HCT116 (cell line): Measurements from ENCODE around the gene FOXN1. TPM values are rescaled to one million over a fixed set of nuclear protein-coding genes. Genes with fewer than 3 reads are reported as not detected.

Source experiments
- ATAC-seq: fragments of 200-7000 bp; cut with Tn5 transposase; 2 replicates; pipeline ENCODE4 v1.9.1; 2020; ENCODE audit warnings: mild to moderate bottlenecking, moderate library complexity
- BruUV-seq: library from RNA; stranded (reverse); fragments of 400-500 nt; replicated peaks from 2 replicates; lab custom pipeline; 2021; lab: Mats Ljungman, UMichigan
- CTCF ChIA-PET: fragments of 300-600 bp; sonication (Branson Sonifier 250); formaldehyde crosslinking; loops from one replicate; lab custom pipeline; 2021; ENCODE audit warnings: antibody characterized with exemption; lab: Charles Lee
- POLR2A ChIA-PET: fragments of 300-600, 350-600 bp; sonication (Branson Sonifier 250); formaldehyde crosslinking; loops from one replicate; lab custom pipeline; 2021; ENCODE audit warnings: antibody characterized with exemption; lab: Charles Lee
- RAD21 ChIA-PET, 2 experiments: fragments of 300-600 bp; sonication (Branson Sonifier 250); formaldehyde crosslinking; loops; one replicate each; lab custom pipeline; 2023; ENCODE audit warnings: low total read pairs in 2 of 2; ENCODE audit not compliant: uncharacterized antibody in 2 of 2, unreplicated experiment in 2 of 2, low non-redundant PET in 1 of 2; lab: Charles Lee
- DNase-seq: peaks from one replicate; pipeline ENCODE4 v3.0.0-alpha.2; 2010; ENCODE audit warnings: low read depth, low spot score
- H2AFZ ChIP-seq: fragments of 200-600 bp; shearing (Covaris generic), sonication (generic); 2 replicates; pipeline ENCODE4 v1.6.1; 2017; ENCODE audit warnings: low read depth, mixed run types, mixed read lengths, antibody characterized with exemption, low read length; ENCODE audit not compliant: poor library complexity, severe bottlenecking
- H3K27ac ChIP-seq: 2 replicates; pipeline ENCODE4 v1.5.1; 2012; ENCODE audit warnings: low read depth, low read length
- H3K27me3 ChIP-seq: fragments of 200-600 bp; sonication (generic); 2 replicates; pipeline ENCODE4 v1.6.1; 2016; ENCODE audit warnings: mixed run types, low read length, mixed read lengths; ENCODE audit not compliant: insufficient read depth
- H3K36me3 ChIP-seq, 2 experiments: fragments of 200-500 bp in 1 of 2; fragments of 200-600 bp in 1 of 2; sonication (Bioruptor generic) in 1 of 2; sonication (generic) in 1 of 2; 2 replicates each; pipeline versions ENCODE4 v1.5.1 to v1.6.1; 2014 to 2016; ENCODE audit warnings: low read length in 2 of 2, inconsistent platforms in 1 of 2, mixed read lengths in 1 of 2, mixed run types in 1 of 2; ENCODE audit not compliant: insufficient read depth in 2 of 2, control insufficient read depth in 1 of 2
- H3K4me1 ChIP-seq, 2 experiments: fragments of 200-600 bp in 1 of 2; sonication (generic) in 1 of 2; 2 replicates each; pipeline versions ENCODE4 v1.5.1 to v1.6.1; 2012 to 2017; ENCODE audit warnings: low read length in 2 of 2, inconsistent platforms in 1 of 2, mild to moderate bottlenecking in 1 of 2, mixed read lengths in 1 of 2, mixed run types in 1 of 2, moderate library complexity in 1 of 2; ENCODE audit not compliant: insufficient read depth in 2 of 2, control insufficient read depth in 1 of 2
- H3K4me2 ChIP-seq: fragments of 200-600 bp; sonication (generic); 2 replicates; pipeline ENCODE4 v1.6.1; 2017; ENCODE audit warnings: mixed run types, low read length, mixed read lengths
- H3K4me3 ChIP-seq, 2 experiments: fragments of 200-600 bp in 1 of 2; sonication (generic) in 1 of 2; replicated peaks in 1 of 2; 2 replicates each; pipeline ENCODE4 v1.5.1; 2011 to 2016; ENCODE audit warnings: low read length in 2 of 2, control low read depth in 1 of 2, low read depth in 1 of 2, mild to moderate bottlenecking in 1 of 2, mixed read lengths in 1 of 2, mixed run types in 1 of 2
- H3K79me2 ChIP-seq: fragments of 200-600 bp; sonication (generic); 2 replicates; pipeline ENCODE4 v1.6.1; 2017; ENCODE audit warnings: mild to moderate bottlenecking, mixed run types, low read length, moderate library complexity, mixed read lengths; ENCODE audit not compliant: insufficient read depth
- H3K9ac ChIP-seq: fragments of 200-600 bp; sonication (generic); 2 replicates; pipeline ENCODE4 v1.6.1; 2016; ENCODE audit warnings: low read length, mixed read lengths
- H3K9me2 ChIP-seq: fragments of 200-600 bp; sonication (generic), shearing (Covaris generic); 2 replicates; pipeline ENCODE4 v1.6.1; 2017; ENCODE audit warnings: mixed run types, mild to moderate bottlenecking, moderate library complexity; ENCODE audit not compliant: insufficient read depth
- H3K9me3 ChIP-seq, 2 experiments: fragments of 200-500 bp in 1 of 2; fragments of 200-600 bp in 1 of 2; sonication (Bioruptor generic) in 1 of 2; sonication (generic) in 1 of 2; 2 replicates each; pipeline ENCODE4 v1.6.1; 2014 to 2017; ENCODE audit warnings: low read length in 2 of 2, mixed read lengths in 2 of 2, inconsistent platforms in 1 of 2, low read depth in 1 of 2, mild to moderate bottlenecking in 1 of 2, mixed run types in 1 of 2, moderate library complexity in 1 of 2; ENCODE audit not compliant: control insufficient read depth in 1 of 2, insufficient read depth in 1 of 2
- H4K20me1 ChIP-seq: fragments of 200-600 bp; sonication (generic), shearing (Covaris generic); 2 replicates; pipeline ENCODE4 v1.6.1; 2017; ENCODE audit warnings: mixed run types, mild to moderate bottlenecking, moderate library complexity; ENCODE audit not compliant: insufficient read depth
- CBX3 ChIP-seq: IDR thresholded peaks from 2 replicates; pipeline ENCODE4 v1.6.1; 2012; ENCODE audit warnings: low read depth
- CEBPB ChIP-seq: IDR thresholded peaks from 2 replicates; pipeline ENCODE4 v1.6.1; 2012; ENCODE audit warnings: low read depth
- CTCF ChIP-seq, 3 experiments: fragments of 200-600 bp in 1 of 3; sonication (generic) in 1 of 3; IDR thresholded peaks in 2 of 3; conservative IDR thresholded peaks in 1 of 3; 2 replicates each; pipeline ENCODE4 v1.5.1; 2012 to 2017; ENCODE audit warnings: low read depth in 2 of 3, low read length in 2 of 3, antibody characterized with exemption in 1 of 3, borderline replicate concordance in 1 of 3, control low read depth in 1 of 3, mild to moderate bottlenecking in 1 of 3, mixed read lengths in 1 of 3, mixed run types in 1 of 3, moderate library complexity in 1 of 3; ENCODE audit not compliant: insufficient read depth in 1 of 3
- EGR1 ChIP-seq: IDR thresholded peaks from 2 replicates; pipeline ENCODE4 v1.6.1; 2012; ENCODE audit warnings: low read depth
- EZH2 ChIP-seq: fragments of 200-600 bp; sonication (generic); IDR thresholded peaks from 2 replicates; pipeline ENCODE4 v1.6.1; 2017; ENCODE audit warnings: antibody characterized with exemption, mixed run types
- JUND ChIP-seq: IDR thresholded peaks from 2 replicates; pipeline ENCODE4 v1.6.1; 2012
- POLR2A ChIP-seq: IDR thresholded peaks from 2 replicates; pipeline ENCODE4 v1.7.0; 2011; ENCODE audit warnings: borderline replicate concordance; ENCODE audit not compliant: insufficient read depth, insufficient read length; ENCODE audit errors: extremely low read depth
- POLR2AphosphoS5 ChIP-seq: IDR thresholded peaks from 2 replicates; pipeline ENCODE4 v1.6.1; 2011; ENCODE audit warnings: mild to moderate bottlenecking, low read depth, low read length, moderate library complexity
- SIN3A ChIP-seq: IDR thresholded peaks from 2 replicates; pipeline ENCODE4 v1.6.1; 2012; ENCODE audit warnings: low read depth
- SP1 ChIP-seq: IDR thresholded peaks from 2 replicates; pipeline ENCODE4 v1.6.1; 2012; ENCODE audit warnings: low read depth
- SRF ChIP-seq: IDR thresholded peaks from 2 replicates; pipeline ENCODE4 v1.6.1; 2012; ENCODE audit warnings: low read depth
- TCF7L2 ChIP-seq: IDR thresholded peaks from 2 replicates; pipeline ENCODE4 v1.7.0; 2011; ENCODE audit warnings: borderline replicate concordance, inconsistent platforms; ENCODE audit not compliant: insufficient read depth, insufficient read length; ENCODE audit errors: extremely low read depth
- YY1 ChIP-seq: IDR thresholded peaks from 2 replicates; pipeline ENCODE4 v1.6.1; 2011; ENCODE audit warnings: low read length, low read depth, moderate library complexity, mild to moderate bottlenecking; ENCODE audit not compliant: insufficient replicate concordance; ENCODE audit errors: extremely low read depth
- ZFX ChIP-seq: fragments of 450-650 bp; IDR thresholded peaks from 2 replicates; pipeline ENCODE4 v1.6.1; 2017
- intact Hi-C: fragments of 100-400 bp; cut with micrococcal nuclease; formaldehyde crosslinking; loops from 2 replicates; pipeline ENCODE4 v1.10.0; 2022
- total RNA-seq: library from RNA; stranded (reverse); gene quantifications from one replicate; pipeline ENCODE4 v1.2.1, GENCODE V29; 2021; ENCODE audit not compliant: unreplicated experiment
- TF ChIP-seq, protein P1 (sequence below): IDR thresholded peaks from 2 replicates; pipeline ENCODE4 v1.6.1; 2012
- TF ChIP-seq, protein P2 (sequence below): IDR thresholded peaks from 2 replicates; pipeline ENCODE4 v1.6.1; 2011; ENCODE audit warnings: mild to moderate bottlenecking, low read length, moderate library complexity; ENCODE audit not compliant: insufficient replicate concordance; ENCODE audit errors: extremely low read depth
- TF ChIP-seq, protein P3 (sequence below): IDR thresholded peaks from 2 replicates; pipeline ENCODE4 v1.6.1; 2012

FOXN1 gene
- total RNA-seq, 1 experiment from 2014 or later: not detected

DNA sequence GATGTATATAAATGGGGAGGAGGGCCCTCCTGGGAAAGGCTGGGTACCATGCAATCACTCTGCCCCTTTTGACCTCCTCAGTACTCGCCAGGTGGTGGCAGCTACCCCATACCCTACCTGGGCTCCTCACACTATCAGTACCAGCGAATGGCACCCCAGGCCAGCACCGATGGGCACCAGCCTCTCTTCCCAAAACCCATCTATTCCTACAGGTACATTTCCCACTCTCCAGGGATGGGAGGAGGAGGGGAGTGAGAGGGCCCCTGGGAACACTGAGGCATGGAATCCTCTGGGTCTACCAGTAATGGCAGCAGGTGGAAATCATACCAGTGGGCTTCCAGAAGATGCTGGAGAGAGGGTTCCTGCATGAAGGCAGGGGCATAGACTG lies 22.9 kb downstream of the FOXN1 start:
- H3K4me2 ChIP-seq: no peak overlapping the region
- peaks cover 7% of the 10 kb centered on the region for H3K27me3 ChIP-seq
- no peak overlapping the region for H3K27ac ChIP-seq
- CTCF ChIA-PET: no interaction called here
- intact Hi-C loops: no loop called here
- RAD21 ChIA-PET: no interaction called here
- no peaks in the 10 kb centered on the region for H3K79me2 ChIP-seq
- H3K9ac ChIP-seq: no peak overlapping the region
- no peaks in the 10 kb centered on the region for H4K20me1 ChIP-seq
- TF ChIP-seq, protein P1, sequence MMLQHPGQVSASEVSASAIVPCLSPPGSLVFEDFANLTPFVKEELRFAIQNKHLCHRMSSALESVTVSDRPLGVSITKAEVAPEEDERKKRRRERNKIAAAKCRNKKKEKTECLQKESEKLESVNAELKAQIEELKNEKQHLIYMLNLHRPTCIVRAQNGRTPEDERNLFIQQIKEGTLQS: no peak
- TF ChIP-seq, protein P2, sequence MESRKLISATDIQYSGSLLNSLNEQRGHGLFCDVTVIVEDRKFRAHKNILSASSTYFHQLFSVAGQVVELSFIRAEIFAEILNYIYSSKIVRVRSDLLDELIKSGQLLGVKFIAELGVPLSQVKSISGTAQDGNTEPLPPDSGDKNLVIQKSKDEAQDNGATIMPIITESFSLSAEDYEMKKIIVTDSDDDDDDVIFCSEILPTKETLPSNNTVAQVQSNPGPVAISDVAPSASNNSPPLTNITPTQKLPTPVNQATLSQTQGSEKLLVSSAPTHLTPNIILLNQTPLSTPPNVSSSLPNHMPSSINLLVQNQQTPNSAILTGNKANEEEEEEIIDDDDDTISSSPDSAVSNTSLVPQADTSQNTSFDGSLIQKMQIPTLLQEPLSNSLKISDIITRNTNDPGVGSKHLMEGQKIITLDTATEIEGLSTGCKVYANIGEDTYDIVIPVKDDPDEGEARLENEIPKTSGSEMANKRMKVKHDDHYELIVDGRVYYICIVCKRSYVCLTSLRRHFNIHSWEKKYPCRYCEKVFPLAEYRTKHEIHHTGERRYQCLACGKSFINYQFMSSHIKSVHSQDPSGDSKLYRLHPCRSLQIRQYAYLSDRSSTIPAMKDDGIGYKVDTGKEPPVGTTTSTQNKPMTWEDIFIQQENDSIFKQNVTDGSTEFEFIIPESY: no peak
- no peak for TF ChIP-seq CTCF (IDR thresholded peaks at IDR 0.05 in 2 of 3, conservative IDR thresholded peaks at IDR 0.05 in 1 of 3; ENCODE audit: borderline replicate concordance in 1 of 3, insufficient read depth in 1 of 3, low read depth in 2 of 3, low read length in 2 of 3)
- TF ChIP-seq EZH2: no peak
- no peak for TF ChIP-seq CBX3
- no peak for TF ChIP-seq SP1
- no peak for TF ChIP-seq CEBPB
- TF ChIP-seq POLR2A: no peak
- no peak for TF ChIP-seq TCF7L2
- TF ChIP-seq SRF: no peak
- TF ChIP-seq YY1: no peak
- TF ChIP-seq ZFX: no peak
- TF ChIP-seq EGR1: no peak
- no peak for TF ChIP-seq SIN3A
- TF ChIP-seq POLR2AphosphoS5: no peak
- TF ChIP-seq, protein P3, sequence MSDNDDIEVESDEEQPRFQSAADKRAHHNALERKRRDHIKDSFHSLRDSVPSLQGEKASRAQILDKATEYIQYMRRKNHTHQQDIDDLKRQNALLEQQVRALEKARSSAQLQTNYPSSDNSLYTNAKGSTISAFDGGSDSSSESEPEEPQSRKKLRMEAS: no peak
- no peak for TF ChIP-seq JUND
- no TSS peak for BruUV-seq
- H2AFZ ChIP-seq: no peak overlapping the region
- no peaks in the 10 kb centered on the region for H3K9me3 ChIP-seq
- POLR2A ChIA-PET: no interaction called here
- no peaks in the 10 kb centered on the region for H3K9me2 ChIP-seq
- peaks cover 0 to 11% of the 10 kb centered on the region in 2 experiments; a peak in 2 of 4 replicates for H3K4me1 ChIP-seq
- ATAC-seq (no peak), DNase-seq (no peak)
- H3K36me3 ChIP-seq: no peaks in the 10 kb centered on the region
- no peak overlapping the region for H3K4me3 ChIP-seq
